ENCODE measurements around the gene EMP2. TPM values are rescaled to one million over a fixed set of nuclear protein-coding genes. Genes with fewer than 3 reads are reported as not detected.
"Not testable (repeated sequence)": the region's sequence is repeated elsewhere in the genome, so short reads cannot be mapped to it uniquely, and the experiment has no call there.

Gene EMP2
- total RNA-seq, 1 experiment from 2014 or later: 7.1 TPM

GRCh38 chr16:10577305-10578202 lies 2.8 kb downstream of the EMP2 start:
- Histone ChIP-seq H3K4me3 (ENCODE audit: insufficient read depth, low read depth, low read length) (no peak overlapping the region), H3K27me3 (ENCODE audit: control insufficient read depth, insufficient read depth, low read length) (peaks cover 6% of the 10 kb centered on the region; the same call in 1 of the 2 replicates), H3K36me3 (replicated peaks; ENCODE audit: control insufficient read depth, insufficient read depth, low read length) (no peaks in the 10 kb centered on the region)
- peak; percentile 74 for DNase-seq

GRCh38 chr16:10576390-10577304 lies 3.8 kb downstream of the EMP2 start:
- DNase-seq: peak; percentile 39
- Histone ChIP-seq H3K36me3 (replicated peaks; ENCODE audit: control insufficient read depth, insufficient read depth, low read length) (no peaks in the 10 kb centered on the region), H3K27me3 (ENCODE audit: control insufficient read depth, insufficient read depth, low read length) (peaks cover 6% of the 10 kb centered on the region; the same call in 1 of the 2 replicates), H3K4me3 (ENCODE audit: insufficient read depth, low read depth, low read length) (no peak overlapping the region)

GRCh38 chr16:10575506-10576130 lies 4.8 kb downstream of the EMP2 start:
- no peaks in the 10 kb centered on the region for H3K36me3 ChIP-seq (replicated peaks; ENCODE audit: control insufficient read depth, insufficient read depth, low read length)
- H3K4me3 ChIP-seq (ENCODE audit: insufficient read depth, low read depth, low read length): no peak overlapping the region
- peaks cover 6% of the 10 kb centered on the region; the same call in 1 of the 2 replicates for H3K27me3 ChIP-seq (ENCODE audit: control insufficient read depth, insufficient read depth, low read length)
- no peak for DNase-seq

GRCh38 chr16:10572611-10573010 lies 7.8 kb downstream of the EMP2 start:
- no peak for DNase-seq
- Histone ChIP-seq H3K4me3 (ENCODE audit: insufficient read depth, low read depth, low read length) (no peak overlapping the region), H3K27me3 (ENCODE audit: control insufficient read depth, insufficient read depth, low read length) (no peaks in the 10 kb centered on the region), H3K36me3 (replicated peaks; ENCODE audit: control insufficient read depth, insufficient read depth, low read length) (no peaks in the 10 kb centered on the region)

- Histone ChIP-seq H3K27me3 (ENCODE audit: control insufficient read depth, insufficient read depth, low read length) (no peaks in the 10 kb centered on the region), H3K36me3 (replicated peaks; ENCODE audit: control insufficient read depth, insufficient read depth, low read length) (no peaks in the 10 kb centered on the region), H3K4me3 (ENCODE audit: insufficient read depth, low read depth, low read length) (no peak overlapping the region)
- no peak for DNase-seq
Observed at GRCh38 chr16:10571354-10571753, 9.0 kb downstream of the EMP2 start.

- no peaks in the 10 kb centered on the region for H3K27me3 ChIP-seq (ENCODE audit: control insufficient read depth, insufficient read depth, low read length)
- no peak overlapping the region for H3K4me3 ChIP-seq (ENCODE audit: insufficient read depth, low read depth, low read length)
- no peak for DNase-seq
- H3K36me3 ChIP-seq (replicated peaks; ENCODE audit: control insufficient read depth, insufficient read depth, low read length): no peaks in the 10 kb centered on the region
Observed at GRCh38 chr16:10569621-10570020, 10.8 kb downstream of the EMP2 start.

GRCh38 chr16:10566613-10567012 lies 13.8 kb downstream of the EMP2 start:
- Histone ChIP-seq H3K4me3 (ENCODE audit: insufficient read depth, low read depth, low read length) (no peak overlapping the region), H3K27me3 (ENCODE audit: control insufficient read depth, insufficient read depth, low read length) (no peaks in the 10 kb centered on the region), H3K36me3 (replicated peaks; ENCODE audit: control insufficient read depth, insufficient read depth, low read length) (no peaks in the 10 kb centered on the region)
- peak; percentile 50 for DNase-seq

GRCh38 chr16:10565167-10565566 lies 15.2 kb downstream of the EMP2 start:
- Histone ChIP-seq H3K4me3 (ENCODE audit: insufficient read depth, low read depth, low read length) (no peak overlapping the region), H3K27me3 (ENCODE audit: control insufficient read depth, insufficient read depth, low read length) (no peaks in the 10 kb centered on the region), H3K36me3 (replicated peaks; ENCODE audit: control insufficient read depth, insufficient read depth, low read length) (no peaks in the 10 kb centered on the region)
- DNase-seq: no peak

GRCh38 chr16:10564591-10564990 lies 15.8 kb downstream of the EMP2 start:
- H3K36me3 ChIP-seq (replicated peaks; ENCODE audit: control insufficient read depth, insufficient read depth, low read length): no peaks in the 10 kb centered on the region
- no peak for DNase-seq
- no peaks in the 10 kb centered on the region for H3K27me3 ChIP-seq (ENCODE audit: control insufficient read depth, insufficient read depth, low read length)
- H3K4me3 ChIP-seq (ENCODE audit: insufficient read depth, low read depth, low read length): no peak overlapping the region

- DNase-seq: no peak
- Histone ChIP-seq H3K4me3 (ENCODE audit: insufficient read depth, low read depth, low read length) (no peak overlapping the region), H3K36me3 (replicated peaks; ENCODE audit: control insufficient read depth, insufficient read depth, low read length) (no peaks in the 10 kb centered on the region), H3K27me3 (ENCODE audit: control insufficient read depth, insufficient read depth, low read length) (no peaks in the 10 kb centered on the region)
Observed at GRCh38 chr16:10562361-10562899, 18.0 kb downstream of the EMP2 start.

GRCh38 chr16:10561425-10561824 lies 19.0 kb downstream of the EMP2 start:
- no peak for DNase-seq
- H3K27me3 ChIP-seq (ENCODE audit: control insufficient read depth, insufficient read depth, low read length): no peaks in the 10 kb centered on the region
- H3K4me3 ChIP-seq (ENCODE audit: insufficient read depth, low read depth, low read length): no peak overlapping the region
- no peaks in the 10 kb centered on the region for H3K36me3 ChIP-seq (replicated peaks; ENCODE audit: control insufficient read depth, insufficient read depth, low read length)

- H3K36me3 ChIP-seq (replicated peaks; ENCODE audit: control insufficient read depth, insufficient read depth, low read length): no peaks in the 10 kb centered on the region
- no peaks in the 10 kb centered on the region for H3K27me3 ChIP-seq (ENCODE audit: control insufficient read depth, insufficient read depth, low read length)
- no peak for DNase-seq
- H3K4me3 ChIP-seq (ENCODE audit: insufficient read depth, low read depth, low read length): no peak overlapping the region
Observed at GRCh38 chr16:10561001-10561400, 19.4 kb downstream of the EMP2 start.

GRCh38 chr16:10559792-10560191 lies 20.6 kb downstream of the EMP2 start:
- DNase-seq; H3K27me3 ChIP-seq (ENCODE audit: control insufficient read depth, insufficient read depth, low read length); H3K36me3 ChIP-seq (replicated peaks; ENCODE audit: control insufficient read depth, insufficient read depth, low read length); H3K4me3 ChIP-seq (ENCODE audit: insufficient read depth, low read depth, low read length): not testable (repeated sequence)
